Stimulated activated CD4-positive, alpha-beta T cell treated with anti-CD3 and anti-CD28 coated beads, TNF-alpha, amount 100 ng/mL, for 4 hours (primary cell): Measurements from ENCODE around the gene BAK1.
"Not testable (repeated sequence)": the region's sequence is repeated elsewhere in the genome, so short reads cannot be mapped to it uniquely, and the experiment has no call there.

Experiments used
- DNase-seq, 3 experiments: peaks; one replicate each; pipeline ENCODE4 v3.0.0-alpha.2; 2020; ENCODE audit warnings: low read depth in 3 of 3

The BAK1 gene

DNA sequence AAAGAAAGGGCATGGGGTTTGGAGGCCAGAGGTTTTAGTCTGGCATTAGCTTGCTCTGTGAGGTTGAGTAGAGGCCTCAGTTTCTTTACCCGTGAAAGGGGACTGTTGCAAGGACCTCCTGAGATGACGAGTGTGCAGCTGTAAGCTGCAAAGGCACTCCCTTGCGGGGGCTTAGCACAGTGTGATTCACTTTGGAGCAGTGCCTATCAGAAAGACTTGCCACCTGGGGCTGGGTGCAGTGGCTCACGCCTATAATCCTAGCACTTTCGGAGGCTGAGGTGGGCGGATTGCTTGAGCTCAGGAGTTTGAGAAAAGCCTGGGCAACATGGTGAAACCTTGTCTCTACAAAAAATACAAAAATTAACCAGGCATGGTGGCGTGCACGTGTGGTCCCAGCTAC lies 7.5 kb upstream of the BAK1 start:
- DNase-seq: no peak

DNA sequence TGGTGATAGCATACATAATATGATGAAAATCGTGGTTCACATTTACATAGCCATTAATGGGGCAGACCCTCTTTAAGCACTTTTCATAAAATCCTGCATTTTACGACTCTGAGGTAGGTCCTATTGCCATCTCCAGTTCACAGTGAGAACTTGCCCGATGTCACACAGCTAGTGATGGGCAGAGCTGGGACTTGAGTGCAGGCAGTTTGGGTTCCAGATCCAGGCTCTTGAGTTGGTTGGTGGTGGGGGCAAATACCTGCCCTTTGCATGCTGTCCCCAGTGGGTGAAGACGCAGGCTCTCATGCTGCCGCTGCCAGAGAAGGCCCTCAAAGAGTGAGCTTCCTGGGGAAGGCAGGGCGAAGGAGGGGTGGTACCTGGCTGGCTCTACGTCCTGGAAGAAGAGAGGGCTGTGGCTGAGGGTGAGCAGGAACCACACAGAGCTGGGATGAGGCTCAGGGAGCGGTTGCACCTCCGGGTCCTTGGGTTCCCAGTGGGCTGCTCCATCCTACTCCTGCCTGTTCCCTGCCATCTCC lies 6.1 kb upstream of the BAK1 start:
- no peak for DNase-seq

DNA sequence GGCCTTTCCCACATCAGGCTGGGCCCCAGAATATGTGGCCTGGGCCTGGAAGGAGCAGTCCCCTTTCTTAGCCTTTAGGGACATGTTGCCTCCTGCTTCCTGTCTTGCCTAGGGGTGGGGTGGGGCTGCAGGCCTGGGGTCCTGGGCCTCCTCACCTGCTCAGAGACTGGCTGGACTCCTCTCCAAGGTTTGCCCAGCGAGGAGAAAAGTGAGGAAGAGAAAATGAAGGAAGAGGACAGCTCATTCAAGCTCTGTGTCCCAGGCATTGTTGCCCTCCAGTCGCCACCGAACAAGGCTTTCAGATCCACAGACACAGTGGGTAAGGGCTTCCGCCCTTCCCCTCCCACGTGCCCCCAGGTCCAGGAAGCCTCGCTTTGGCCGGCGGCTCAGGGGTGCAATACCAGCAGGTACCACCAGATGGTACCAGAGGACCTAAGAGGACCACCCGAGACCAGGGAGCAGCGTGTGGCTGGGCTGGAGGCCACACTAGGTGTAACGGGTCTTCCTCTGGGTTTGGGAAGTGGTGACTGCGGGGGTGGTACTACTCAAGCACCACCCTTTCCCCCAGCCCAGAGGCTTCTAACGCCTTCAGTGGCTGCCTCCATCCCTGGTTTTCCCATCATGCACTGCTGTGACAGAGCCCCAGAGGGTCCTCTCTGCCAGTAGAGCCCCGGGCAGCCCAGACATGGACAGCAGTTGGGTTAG lies 5.5 kb upstream of the BAK1 start:
- DNase-seq: peak; percentile 72 to 83 (median 78)

DNA sequence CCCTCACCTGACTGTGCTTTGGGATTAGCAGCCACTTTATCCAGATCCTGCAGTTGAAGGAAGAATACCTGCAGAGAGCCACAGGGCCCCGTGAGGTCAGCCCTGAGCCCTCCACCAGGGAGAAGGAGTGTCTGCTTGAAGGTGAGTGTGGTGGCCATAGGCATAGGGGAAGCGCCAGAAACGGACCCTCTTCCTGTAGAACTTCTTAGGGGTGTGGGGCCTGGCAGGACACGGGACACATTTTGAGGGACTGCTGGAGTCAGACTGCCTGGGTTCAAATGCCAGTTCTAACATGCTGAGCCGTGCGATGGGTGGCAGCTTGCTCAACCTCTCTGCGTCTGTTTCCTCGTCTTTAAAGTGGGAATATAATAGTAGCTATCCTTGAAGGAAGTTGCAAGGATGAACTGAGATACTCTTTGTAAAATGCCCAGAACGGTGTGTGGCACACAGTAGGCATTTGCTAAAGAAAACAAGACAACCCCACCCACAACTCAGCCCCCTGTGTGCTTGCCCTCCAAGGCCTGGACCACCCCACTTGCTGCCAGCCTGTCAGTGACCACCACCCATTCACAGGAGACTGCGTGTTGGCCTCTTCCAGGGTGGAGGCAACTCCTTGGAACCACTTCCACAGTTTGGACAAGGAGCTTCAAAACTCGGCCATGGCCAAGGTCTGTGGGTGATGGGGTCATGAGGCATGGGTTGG lies 4.8 kb upstream of the BAK1 start:
- DNase-seq: no peak

DNA sequence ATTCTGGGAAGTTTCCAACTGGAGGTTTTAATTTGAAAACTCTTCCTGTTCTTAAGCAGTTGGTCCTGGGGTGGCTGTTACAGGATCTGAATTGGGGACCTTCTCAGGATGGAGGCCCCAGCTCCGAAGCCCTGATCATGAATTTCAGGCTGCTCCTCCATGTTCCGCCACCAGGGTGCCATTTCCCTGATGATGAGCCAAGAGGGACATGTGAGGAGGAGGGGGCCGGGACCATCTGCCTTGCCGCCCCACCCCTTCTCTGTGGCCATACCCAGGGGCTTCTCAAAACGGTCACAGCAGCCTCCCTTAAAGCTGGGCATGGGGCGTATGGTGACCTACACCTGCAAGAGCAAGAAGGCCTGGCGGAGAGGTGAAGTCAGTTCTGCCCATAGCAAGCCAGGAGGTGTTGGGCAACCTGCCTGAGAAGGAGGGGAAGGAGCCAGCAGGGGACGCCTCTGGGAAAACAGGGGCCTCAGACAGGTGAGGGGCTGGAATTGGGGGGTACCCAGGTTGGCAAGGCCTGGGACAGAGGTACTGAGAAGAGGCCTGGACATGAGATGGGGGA lies 3.6 kb upstream of the BAK1 start:
- DNase-seq: no peak

DNA sequence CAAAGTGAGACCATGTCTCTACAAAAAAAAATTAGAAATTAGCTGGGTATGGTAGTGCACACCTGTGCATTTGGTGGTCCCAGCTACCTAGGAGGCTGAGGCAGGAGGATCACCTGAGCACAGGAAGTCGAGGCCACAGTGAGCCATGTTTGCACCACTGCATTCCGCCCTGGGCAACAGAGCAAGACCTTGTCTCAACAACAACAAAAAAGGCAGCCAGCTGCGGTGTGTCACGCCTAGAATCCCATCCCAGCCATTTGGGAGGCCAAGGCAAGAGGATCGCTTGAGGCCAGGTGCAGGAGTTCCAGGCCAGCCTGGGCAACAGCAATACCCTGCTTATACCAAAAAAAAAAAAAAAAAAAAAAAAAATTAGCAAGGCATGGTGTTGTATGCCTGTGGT lies 1.1 kb upstream of the BAK1 start:
- no peak for DNase-seq

DNA sequence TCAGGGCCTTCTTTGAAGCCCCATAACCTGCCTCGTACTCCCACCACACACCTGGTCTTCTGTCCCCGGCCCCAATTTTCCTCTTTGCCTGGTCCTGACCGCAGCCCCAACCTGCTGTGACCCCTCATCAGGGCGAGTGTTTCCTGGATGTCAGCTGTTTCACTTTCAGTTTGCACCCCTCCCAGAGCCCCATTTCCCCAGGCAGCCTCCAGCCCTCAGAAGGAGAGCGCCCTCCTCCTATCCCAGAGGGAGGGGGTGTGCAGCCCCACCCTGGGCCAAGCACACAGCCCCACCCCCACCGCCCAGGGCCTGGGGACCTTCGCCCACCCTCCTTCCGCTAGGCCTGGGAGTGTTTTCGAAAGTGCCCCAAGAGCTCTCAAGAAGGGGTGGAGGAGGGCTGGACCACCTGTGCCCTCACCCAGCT lies 1.5 kb downstream of the BAK1 start:
- DNase-seq: no peak

DNA sequence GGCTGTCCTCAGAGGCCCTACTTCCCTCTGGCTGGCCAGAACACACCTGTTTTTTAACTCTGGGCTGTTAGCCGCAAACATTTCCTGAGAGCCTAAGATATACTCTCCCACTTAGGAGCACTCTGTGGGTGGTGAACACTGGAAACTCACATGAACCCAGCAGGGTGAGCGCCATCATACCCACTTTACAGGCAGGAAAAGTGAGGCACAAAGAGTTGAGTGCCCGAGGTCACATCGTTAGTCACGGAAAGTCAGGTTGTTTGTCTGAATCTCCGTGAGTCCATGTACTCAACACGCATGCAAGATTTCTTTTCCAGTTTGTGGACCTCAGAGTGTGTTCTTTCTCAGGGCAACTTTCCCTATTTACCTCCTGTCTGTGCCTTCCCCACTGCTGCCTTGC lies 1.9 kb downstream of the BAK1 start:
- no peak for DNase-seq

DNA sequence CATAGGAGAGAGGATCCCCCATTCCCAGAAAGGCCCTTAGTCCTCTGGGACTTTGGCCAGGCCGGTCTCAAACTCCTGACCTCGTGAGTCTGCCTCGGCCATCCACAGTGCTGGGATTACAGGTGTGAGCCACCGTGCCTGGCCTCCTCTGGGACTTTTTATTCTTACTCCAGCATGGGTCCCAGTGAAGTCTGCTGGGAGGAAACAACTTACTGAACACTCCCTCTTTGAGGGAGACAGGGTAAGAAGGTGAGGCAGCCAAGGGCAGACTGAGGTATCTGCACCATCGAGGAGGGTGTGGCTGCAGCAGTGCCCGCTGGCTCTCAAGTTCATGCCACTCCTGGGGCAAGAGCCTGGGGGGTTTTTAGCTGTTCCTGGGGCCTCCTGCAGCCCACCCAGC lies 2.4 kb downstream of the BAK1 start:
- no peak for DNase-seq

DNA sequence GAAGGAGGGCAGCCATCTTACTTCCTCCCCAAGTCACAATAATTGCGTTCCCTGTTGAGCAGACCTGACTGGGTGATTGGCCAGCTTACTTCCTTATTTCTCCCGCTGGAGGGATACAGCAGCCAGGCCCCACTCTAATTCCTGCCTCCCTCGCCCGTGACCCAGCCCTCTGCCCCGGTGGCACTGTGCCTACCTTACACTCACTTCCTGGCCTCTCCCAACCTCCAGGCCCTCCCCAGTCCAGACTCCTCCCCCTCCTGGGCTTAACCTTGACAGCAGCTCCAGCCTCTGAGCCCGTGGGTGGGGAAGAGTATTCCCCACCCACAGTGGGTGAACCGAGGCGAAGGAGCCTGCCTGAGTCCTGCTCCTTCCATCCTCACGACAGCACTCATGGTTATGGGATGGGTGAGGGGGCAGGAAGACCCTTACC lies 3.0 kb downstream of the BAK1 start:
- no peak for DNase-seq

DNA sequence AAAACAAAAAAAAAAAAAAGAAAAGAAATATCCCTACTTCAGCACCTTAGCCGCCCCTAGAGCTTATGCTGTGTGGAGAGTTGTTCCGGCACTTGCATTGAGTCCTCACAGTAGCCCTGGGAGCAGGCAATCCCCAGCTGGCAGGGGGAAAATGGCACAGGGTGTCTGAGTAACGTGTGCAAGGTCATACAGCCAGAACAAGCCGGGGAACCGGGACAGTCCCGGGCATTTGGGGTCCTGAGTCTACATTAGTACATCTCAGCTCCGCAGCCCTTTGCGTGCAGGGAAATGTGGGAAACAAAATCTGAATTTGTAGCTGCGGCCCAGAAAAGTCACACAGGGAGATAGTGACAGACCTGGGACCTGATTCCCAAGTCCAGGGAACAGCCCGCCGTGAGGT lies 3.4 kb downstream of the BAK1 start:
- no peak for DNase-seq

DNA sequence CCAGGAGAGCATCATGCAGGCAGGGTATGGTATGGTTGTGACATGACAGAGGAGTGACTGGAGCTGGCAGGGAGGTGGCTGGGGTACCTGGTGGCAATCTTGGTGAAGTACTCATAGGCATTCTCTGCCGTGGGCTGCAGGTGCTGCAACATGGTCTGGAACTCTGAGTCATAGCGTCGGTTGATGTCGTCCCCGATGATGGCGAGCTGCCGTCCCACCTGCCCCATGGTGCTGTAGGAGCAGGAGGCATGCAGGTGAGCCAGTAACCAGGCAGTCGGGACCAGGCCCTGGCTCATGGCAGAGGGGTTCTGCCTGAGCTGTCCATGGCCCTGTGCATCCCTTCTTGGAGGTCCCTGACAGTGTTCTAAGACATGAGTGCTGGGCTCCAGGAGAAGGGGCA lies 4.9 kb downstream of the BAK1 start:
- no peak for DNase-seq

DNA sequence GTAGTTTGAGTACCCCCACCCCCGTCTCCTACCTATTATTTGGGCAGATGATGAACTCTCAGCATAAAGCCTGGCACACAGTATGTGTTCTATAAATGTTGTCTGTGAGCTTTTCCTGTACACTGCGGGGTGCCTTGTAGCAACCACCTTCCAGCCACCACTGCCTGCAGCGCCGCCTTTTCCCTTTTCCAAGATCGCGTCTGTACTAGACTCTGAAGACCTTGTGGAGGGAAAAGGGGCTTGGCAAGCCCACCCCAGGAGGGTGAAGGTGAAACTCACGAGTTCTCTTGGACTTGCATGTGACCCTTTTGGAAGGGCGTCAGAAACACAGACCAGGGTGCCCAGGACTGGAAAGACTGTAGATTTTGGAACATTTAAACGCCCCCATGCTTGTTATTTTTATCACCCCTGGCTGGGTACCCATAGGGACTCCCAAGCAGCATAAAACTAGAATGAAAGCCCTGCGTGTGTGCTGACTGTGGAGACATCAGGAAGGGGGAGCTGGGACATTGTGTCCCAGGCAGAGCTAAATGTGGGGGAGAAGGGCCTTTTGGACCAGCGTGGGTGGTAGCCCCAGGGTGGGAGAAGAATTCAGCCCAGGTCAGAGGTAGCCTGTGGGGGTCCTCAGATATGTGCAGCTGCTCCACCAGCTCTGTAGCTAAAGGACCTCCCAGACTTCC lies 8.3 kb downstream of the BAK1 start:
- DNase-seq: no peak

DNA sequence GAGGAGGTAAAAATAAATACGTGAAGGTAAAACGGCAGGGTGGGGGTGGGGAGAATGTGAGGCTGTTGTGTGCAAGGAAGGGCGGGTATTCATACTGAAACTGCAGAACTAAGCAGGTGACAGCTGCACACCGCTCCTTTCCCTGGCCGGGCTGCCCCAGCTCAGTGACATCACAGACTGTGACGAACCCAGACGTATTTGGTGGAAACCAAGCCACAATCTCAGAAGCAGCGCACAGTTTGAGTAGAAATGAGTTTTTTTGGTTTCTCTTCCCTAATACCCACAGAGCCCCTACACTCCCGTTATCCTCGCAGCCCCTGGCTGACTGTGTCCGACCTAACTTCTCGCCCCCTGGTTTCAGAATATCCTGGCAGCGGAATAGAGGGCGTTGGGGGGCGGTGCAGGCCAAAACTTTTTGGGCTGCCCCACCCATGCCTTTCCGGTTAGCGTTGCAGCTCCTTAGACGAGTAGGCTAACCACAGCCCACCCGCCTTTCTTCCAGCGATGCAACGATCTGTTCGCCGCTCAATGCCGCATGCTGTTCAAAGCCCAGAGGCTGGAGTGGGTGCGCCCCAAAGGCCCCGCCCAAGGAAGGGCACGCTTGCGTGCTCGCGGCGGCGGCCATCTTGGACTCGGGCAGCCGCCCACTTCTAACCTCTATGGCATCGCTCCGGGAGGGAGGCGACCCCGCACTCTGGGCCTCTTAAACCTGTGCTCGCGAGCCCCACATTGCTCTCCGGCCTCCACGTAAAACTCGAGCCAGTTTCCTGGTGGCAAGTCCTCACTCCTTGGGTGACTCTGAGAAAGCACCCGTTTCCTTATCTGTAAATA lies 9.1 kb downstream of the BAK1 start:
- peak; percentile 67 to 81 (median 79) for DNase-seq

DNA sequence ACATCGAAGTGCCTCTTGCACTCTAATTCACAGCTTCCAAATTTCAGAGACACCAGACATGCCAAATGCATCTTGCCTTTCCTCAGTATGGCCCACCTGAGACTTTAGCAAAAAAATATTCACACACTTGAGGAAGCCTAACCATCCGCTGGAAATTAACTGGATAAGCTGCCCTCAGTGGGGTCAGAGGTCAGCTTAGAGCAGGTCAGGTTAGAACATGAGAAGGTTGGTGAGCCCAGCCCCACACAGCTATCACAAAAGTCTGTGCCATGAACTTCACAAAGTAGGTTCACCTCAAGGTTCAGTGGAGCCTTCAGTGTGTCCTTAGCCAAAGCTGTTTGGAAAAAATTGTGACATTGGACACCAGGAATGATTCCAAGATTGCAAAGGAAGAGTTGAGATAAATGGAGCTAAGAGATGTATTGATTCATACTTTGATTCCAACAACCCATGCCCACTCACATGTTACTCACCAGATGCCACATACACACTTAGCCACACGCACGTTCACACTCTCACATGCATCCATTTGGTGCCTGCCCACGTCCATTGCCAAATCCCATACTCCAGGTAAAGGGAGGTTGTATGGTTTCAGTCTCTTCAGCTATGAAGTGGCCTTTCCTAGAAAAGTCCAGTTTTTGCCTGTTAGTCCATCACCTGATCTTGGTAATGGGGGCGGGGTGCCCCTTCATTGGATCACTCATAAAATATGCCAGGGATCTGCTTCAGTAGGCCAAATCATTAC lies 11.1 kb downstream of the BAK1 start:
- no peak for DNase-seq

DNA sequence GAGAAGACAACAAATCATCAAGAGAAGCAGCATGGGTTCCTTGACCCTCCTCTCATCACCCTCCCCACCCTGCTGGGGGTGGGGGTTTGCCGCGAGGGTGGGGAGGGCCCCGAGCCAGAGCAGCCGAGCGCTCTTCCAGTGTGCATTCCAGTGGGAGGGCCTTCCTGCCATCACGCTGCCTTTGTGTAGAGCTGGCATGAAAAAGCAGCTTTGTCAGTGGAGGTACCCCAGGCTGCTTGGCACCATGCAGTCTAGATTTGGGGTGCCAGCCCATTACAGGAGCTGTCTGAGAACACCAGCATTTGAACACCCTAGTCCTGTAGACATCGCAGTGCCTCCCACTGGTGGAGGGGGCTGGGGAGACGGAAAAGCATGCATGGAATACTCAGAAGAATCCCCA lies 12.2 kb downstream of the BAK1 start:
- no peak for DNase-seq

DNA sequence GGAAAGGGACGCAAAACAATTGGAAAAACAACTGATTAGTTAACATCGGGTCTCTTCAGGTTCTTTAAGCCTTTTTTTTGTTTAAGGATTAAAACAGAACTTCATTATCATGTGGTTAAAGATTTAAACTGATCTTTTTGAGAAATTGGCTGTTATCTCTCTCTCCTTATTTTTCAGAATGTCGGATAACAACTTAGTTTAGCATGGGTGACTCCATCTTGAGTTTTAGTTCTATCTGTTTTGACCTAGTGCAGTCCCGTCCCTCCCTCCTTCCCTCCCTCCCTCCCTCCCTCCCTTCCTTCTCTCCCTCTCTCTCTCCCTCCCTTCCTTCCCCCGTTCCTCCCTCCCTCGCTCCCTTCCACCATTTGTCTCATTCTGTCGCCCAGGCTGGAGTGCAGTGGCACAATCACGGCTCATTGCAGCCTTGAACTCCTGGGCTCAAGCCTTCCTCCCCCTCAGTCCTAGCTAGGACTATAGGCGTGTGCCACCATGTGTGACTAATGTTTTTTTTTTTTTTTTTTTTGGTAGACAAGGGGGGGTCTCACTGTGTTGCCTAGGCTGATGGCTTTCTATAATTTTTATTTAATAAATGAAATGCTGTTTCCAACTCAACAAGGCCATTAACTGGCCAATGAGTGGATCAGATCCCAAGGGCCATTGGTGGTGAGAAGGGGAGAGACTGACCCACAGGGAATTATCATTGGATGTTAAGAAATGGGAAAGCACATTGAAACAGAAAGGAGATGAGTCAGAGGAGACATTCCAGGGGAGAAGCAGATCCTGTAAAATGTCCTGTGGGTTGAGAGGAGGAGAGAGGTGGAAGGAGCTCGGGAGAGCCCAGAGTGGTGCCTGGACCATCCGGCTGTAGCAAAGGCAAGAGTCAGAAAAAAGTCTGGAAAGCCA lies 13.6 kb downstream of the BAK1 start:
- no peak for DNase-seq

DNA sequence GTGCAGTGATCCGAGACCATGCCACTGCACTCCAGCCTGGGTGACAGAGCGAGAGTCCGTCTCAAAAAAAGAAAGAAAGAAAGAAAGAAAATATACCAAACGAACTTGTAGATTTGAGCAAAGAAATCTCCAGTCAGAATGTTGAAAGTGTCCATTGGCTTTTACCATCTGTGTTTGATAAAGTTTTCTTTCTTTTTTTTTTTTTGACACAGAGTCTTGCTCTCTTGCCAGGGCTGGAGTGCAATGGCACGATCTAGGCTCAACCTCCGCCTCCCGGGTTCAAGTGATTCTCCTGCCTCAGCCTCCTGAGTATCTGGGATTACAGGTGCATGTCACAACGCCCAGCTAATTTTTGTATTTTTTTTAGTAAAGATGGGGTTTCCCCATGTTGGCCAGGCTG lies 21.3 kb downstream of the BAK1 start:
- no peak for DNase-seq

DNA sequence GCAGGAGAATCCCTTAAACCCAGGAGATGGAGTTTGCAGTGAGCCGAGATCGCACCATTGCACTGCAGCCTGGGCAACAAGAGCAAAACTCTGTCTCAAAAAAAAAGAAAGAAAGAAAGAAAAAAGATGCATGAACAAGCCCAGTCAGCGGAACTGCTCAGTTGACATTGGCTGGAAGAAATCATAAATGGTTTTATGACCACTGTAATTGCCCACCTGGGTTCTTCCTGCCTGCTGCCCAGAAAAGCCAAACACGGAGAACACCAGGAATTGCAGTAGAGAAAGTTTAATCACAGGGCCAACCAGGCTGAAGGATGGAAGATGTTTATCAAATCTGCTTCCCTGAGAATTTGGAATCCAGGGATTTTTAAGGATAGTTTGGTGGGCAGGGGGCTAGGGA lies 22.7 kb downstream of the BAK1 start:
- DNase-seq: no peak

DNA sequence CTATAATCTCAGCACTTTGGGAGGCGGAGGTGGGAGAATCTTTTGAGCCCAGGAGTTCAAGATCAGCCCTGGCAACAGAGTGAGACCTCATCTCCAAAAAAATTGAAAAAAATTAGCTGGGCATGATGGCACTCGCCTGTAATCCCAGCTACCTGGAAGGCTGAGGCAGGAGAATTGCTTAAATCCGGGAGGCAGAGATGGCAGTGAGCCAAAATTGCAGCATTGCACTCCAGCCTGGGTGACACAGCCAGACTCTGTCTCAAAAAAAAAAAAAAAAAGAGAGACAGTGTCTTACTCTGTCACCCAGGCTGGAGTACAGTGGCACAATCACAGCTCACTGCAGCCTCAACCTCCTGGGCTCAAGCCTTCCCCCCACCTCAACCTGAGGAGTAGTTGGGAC lies 27.2 kb downstream of the BAK1 start:
- not testable (repeated sequence) for DNase-seq
